Neural cell (in vitro differentiated cells): ENCODE results near the gene CTBP2.

ENCODE experiments used
- EP300 ChIP-seq: fragments of 450-650 bp; conservative IDR thresholded peaks from 2 replicates; pipeline ENCODE4 v1.6.1; 2014; ENCODE audit warnings: antibody characterized with exemption, mild to moderate bottlenecking, moderate library complexity; ENCODE audit not compliant: poor library complexity, severe bottlenecking
- EZH2 ChIP-seq: fragments of 200-600, 300-800 bp; shearing (Covaris generic), sonication (generic); IDR thresholded peaks from 2 replicates; pipeline ENCODE4 v1.6.1; 2014; ENCODE audit warnings: antibody characterized with exemption, low read length, borderline replicate concordance, mild to moderate bottlenecking; ENCODE audit not compliant: insufficient read depth, poor library complexity, severe bottlenecking
- POLR2AphosphoS5 ChIP-seq: IDR thresholded peaks from 2 replicates; pipeline ENCODE4 v1.6.1; 2012
- RAD21 ChIP-seq: fragments of 450-650 bp; conservative IDR thresholded peaks from 2 replicates; pipeline ENCODE4 v1.6.1; 2014; ENCODE audit warnings: antibody characterized with exemption, mild to moderate bottlenecking, moderate library complexity
- REST ChIP-seq: IDR thresholded peaks from 2 replicates; pipeline ENCODE4 v1.6.1; 2012; ENCODE audit warnings: borderline replicate concordance
- TAF1 ChIP-seq: IDR thresholded peaks from 2 replicates; pipeline ENCODE4 v1.6.1; 2012; ENCODE audit warnings: low read depth
- TF ChIP-seq, protein P1 (sequence below): fragments of 450-650 bp; IDR thresholded peaks from 2 replicates; pipeline ENCODE4 v1.5.1; 2014; ENCODE audit warnings: antibody characterized with exemption, mild to moderate bottlenecking, moderate library complexity; ENCODE audit not compliant: poor library complexity, severe bottlenecking

DNA sequence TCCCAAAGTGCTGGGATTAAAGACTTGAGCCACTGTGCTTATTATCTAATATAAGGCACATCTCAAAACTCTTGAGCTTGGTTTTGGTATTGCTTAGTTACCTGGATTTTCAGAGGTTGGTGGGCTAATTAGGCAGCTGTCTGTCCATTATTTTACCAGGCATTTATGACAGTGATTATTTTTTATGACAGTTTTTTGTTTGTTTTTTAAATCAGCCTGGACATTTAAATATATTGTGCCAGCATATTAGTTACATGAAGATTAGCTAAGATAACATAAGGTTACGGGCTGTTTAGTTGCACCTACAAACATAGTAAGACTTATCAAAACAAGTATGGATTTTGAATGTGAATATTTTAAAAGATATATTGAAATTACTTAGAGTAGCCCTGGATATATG, 221.1 kb downstream of the CTBP2 start:
- TF ChIP-seq RAD21 (no peak), REST (no peak), EZH2 (no peak), POLR2AphosphoS5 (no peak), EP300 (no peak), TAF1 (no peak)
- TF ChIP-seq, protein P1, sequence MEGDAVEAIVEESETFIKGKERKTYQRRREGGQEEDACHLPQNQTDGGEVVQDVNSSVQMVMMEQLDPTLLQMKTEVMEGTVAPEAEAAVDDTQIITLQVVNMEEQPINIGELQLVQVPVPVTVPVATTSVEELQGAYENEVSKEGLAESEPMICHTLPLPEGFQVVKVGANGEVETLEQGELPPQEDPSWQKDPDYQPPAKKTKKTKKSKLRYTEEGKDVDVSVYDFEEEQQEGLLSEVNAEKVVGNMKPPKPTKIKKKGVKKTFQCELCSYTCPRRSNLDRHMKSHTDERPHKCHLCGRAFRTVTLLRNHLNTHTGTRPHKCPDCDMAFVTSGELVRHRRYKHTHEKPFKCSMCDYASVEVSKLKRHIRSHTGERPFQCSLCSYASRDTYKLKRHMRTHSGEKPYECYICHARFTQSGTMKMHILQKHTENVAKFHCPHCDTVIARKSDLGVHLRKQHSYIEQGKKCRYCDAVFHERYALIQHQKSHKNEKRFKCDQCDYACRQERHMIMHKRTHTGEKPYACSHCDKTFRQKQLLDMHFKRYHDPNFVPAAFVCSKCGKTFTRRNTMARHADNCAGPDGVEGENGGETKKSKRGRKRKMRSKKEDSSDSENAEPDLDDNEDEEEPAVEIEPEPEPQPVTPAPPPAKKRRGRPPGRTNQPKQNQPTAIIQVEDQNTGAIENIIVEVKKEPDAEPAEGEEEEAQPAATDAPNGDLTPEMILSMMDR: no peak
